ENCODE data around the gene DMXL1.

DNA sequence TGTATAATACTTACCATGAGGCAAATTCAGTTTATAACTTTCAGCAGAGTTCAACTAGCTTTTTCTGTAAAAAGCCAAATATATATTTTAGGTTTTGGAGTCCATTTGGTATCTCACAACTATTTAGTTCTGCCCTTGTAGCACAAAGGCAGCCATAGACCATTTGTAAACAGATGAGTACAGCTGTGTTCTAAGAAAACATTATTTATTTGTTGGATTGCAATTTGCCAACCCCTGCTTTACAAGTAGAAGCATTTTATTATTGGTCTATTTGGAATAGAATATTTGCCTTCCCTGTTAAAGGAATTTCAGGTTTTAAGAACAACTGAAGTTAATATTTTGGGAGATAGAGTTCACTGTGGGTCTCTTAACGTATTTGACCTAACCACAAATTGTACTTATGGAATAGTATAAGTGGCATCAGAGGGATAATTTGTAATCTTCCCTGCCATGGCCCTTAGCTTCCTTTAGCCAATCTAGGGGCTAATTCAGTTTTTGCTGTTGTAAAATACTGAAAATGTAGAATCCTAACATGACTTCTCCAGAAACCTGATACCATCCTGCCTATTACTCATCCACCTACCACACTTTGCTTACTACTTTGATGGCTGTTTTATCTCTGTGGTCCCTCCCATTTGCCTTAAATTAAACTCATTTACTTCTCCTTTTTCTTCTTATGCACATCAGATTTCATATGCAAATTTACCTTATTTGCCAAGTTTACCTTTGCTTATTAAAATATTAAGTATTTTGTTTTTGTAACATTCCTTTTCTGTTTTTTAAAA, 109.2 kb downstream of the DMXL1 start:
- TF ChIP-seq CTCF (IDR thresholded peaks at IDR 0.05): no peak
- TF ChIP-seq POLR2AphosphoS5 (IDR thresholded peaks at IDR 0.05; ENCODE audit: low read depth, low read length): no peak
- TF ChIP-seq SIN3A (IDR thresholded peaks at IDR 0.05; ENCODE audit: borderline replicate concordance, insufficient read depth, low read depth, low read length): no peak

All from Panc1 (cell line).